ENCODE measurements around the gene SYNPO2.

SYNPO2 gene

GRCh38 chr4:119025420-119025819 is 136.8 kb downstream of the SYNPO2 start:
- FAIRE-seq = no peak
- no peak for TF ChIP-seq CTCF (IDR thresholded peaks at IDR 0.05; ENCODE audit: insufficient read depth, missing control alignments)
- no peak for DNase-seq (ENCODE audit: insufficient read length, low spot score)

- FAIRE-seq (no peak), DNase-seq (ENCODE audit: insufficient read length, low spot score) (no peak)
- no peak for TF ChIP-seq CTCF (IDR thresholded peaks at IDR 0.05; ENCODE audit: insufficient read depth, missing control alignments)
These were observed 137.4 kb downstream of the SYNPO2 start for GRCh38 chr4:119025916-119026661.

- no peak for TF ChIP-seq CTCF (IDR thresholded peaks at IDR 0.05; ENCODE audit: insufficient read depth, missing control alignments)
- DNase-seq (ENCODE audit: insufficient read length, low spot score) (no peak), FAIRE-seq (no peak)
These were observed 138.2 kb downstream of the SYNPO2 start for GRCh38 chr4:119026662-119027444.

- FAIRE-seq (no peak), DNase-seq (ENCODE audit: insufficient read length, low spot score) (no peak)
- no peak for TF ChIP-seq CTCF (IDR thresholded peaks at IDR 0.05; ENCODE audit: insufficient read depth, missing control alignments)
These were observed 139.2 kb downstream of the SYNPO2 start for GRCh38 chr4:119027811-119028210.

- DNase-seq (ENCODE audit: insufficient read length, low spot score) = no peak
- no peak for FAIRE-seq
These were observed 139.6 kb downstream of the SYNPO2 start for GRCh38 chr4:119028296-119028695.

GRCh38 chr4:119029847-119030535 is 141.3 kb downstream of the SYNPO2 start:
- TF ChIP-seq CTCF (IDR thresholded peaks at IDR 0.05; ENCODE audit: insufficient read depth, missing control alignments) = no peak
- DNase-seq (ENCODE audit: insufficient read length, low spot score) (no peak), FAIRE-seq (no peak)

More at GRCh38 chr4:119028296-119028695, 139.6 kb downstream of the SYNPO2 start:
- TF ChIP-seq CTCF (IDR thresholded peaks at IDR 0.05; ENCODE audit: insufficient read depth, missing control alignments) = no peak

All from D721Med (cell line).